Right atrium auricular region (tissue), 2 donors: ENCODE measurements around the gene SCG3. TPM values are rescaled to one million over a fixed set of nuclear protein-coding genes. Genes with fewer than 3 reads are reported as not detected.
A peak's percentile ranks its signal among the peaks of the same experiment; 100 is the strongest.

Source experiments
- DNase-seq: peaks from one replicate; pipeline ENCODE4 v3.0.0-alpha.2; 2019; ENCODE audit warnings: low spot score
- H3K27ac ChIP-seq, 2 donors: fragments of 200-600 bp; sonication (generic); 1 replicate in 1 of 2; 2 replicates in 1 of 2; pipeline ENCODE4 v1.5.1; 2016 to 2019
- H3K27me3 ChIP-seq, 2 donors: fragments of 200-600 bp; sonication (generic); one replicate each; pipeline versions ENCODE4 v1.5.1 to v1.6.0; 2017 to 2019
- H3K36me3 ChIP-seq: fragments of 200-600 bp; sonication (generic); one replicate; pipeline ENCODE4 v1.5.1; 2016
- H3K4me1 ChIP-seq, 2 donors: fragments of 200-600 bp; sonication (generic); one replicate each; pipeline versions ENCODE4 v1.5.1 to v1.6.0; 2017 to 2019
- H3K4me3 ChIP-seq, 2 donors: fragments of 200-600 bp; sonication (generic); 1 replicate in 1 of 2; 2 replicates in 1 of 2; pipeline ENCODE4 v1.5.1; 2017 to 2019; ENCODE audit warnings: mild to moderate bottlenecking in 1 of 2, moderate library complexity in 1 of 2
- H3K9me3 ChIP-seq, 2 donors: fragments of 200-600 bp; sonication (generic); one replicate each; pipeline ENCODE4 v1.5.1; 2019
- CTCF ChIP-seq, 2 donors: fragments of 200-600 bp; sonication (generic); IDR thresholded peaks; one replicate each; pipeline ENCODE4 v1.5.1; 2019; ENCODE audit warnings: antibody characterized with exemption in 2 of 2
- total RNA-seq, 2 donors: library from RNA; depleted of rRNA; stranded (reverse); fragments of >200 nt; gene quantifications; one replicate each; pipeline ENCODE4 v1.1.0, GENCODE V29; 2016

Gene SCG3
- total RNA-seq, 2 donors from 2014 or later = not detected

GRCh38 chr15:51726302-51727073 lies 45.2 kb downstream of the SCG3 start:
- no peak overlapping the region for H3K4me3 ChIP-seq
- H3K4me1 ChIP-seq = peaks cover 0 to 50% of the 10 kb centered on the region in 2 donors
- H3K27ac ChIP-seq = peak overlapping the region in 1 of 2 donors; percentile 57
- DNase-seq = peak; percentile 84
- TF ChIP-seq CTCF (IDR thresholded peaks at IDR 0.05) = no peak
- H3K27me3 ChIP-seq = no peaks in the 10 kb centered on the region
- no peaks in the 10 kb centered on the region for H3K9me3 ChIP-seq
- H3K36me3 ChIP-seq = no peaks in the 10 kb centered on the region

- peak in 1 of 2 donors; percentile 33 for TF ChIP-seq CTCF (IDR thresholded peaks at IDR 0.05)
- Histone ChIP-seq H3K4me1 (peaks cover 0 to 49% of the 10 kb centered on the region in 2 donors), H3K4me3 (no peak overlapping the region), H3K36me3 (no peaks in the 10 kb centered on the region), H3K27ac (no peak overlapping the region), H3K27me3 (no peaks in the 10 kb centered on the region), H3K9me3 (no peaks in the 10 kb centered on the region)
- no peak for DNase-seq
Observed at GRCh38 chr15:51727141-51727897, 46.0 kb downstream of the SCG3 start.

GRCh38 chr15:51731549-51732267 lies 50.4 kb downstream of the SCG3 start:
- TF ChIP-seq CTCF (IDR thresholded peaks at IDR 0.05) = no peak
- H3K36me3 ChIP-seq = no peaks in the 10 kb centered on the region
- H3K9me3 ChIP-seq = no peaks in the 10 kb centered on the region
- peak overlapping the region in 1 of 2 donors; percentile 27 for H3K4me3 ChIP-seq
- H3K27me3 ChIP-seq = no peaks in the 10 kb centered on the region
- DNase-seq = peak; percentile 59
- peaks cover 0 to 40% of the 10 kb centered on the region in 2 donors for H3K4me1 ChIP-seq
- H3K27ac ChIP-seq = peak overlapping the region; percentile 57 to 70

DNA sequence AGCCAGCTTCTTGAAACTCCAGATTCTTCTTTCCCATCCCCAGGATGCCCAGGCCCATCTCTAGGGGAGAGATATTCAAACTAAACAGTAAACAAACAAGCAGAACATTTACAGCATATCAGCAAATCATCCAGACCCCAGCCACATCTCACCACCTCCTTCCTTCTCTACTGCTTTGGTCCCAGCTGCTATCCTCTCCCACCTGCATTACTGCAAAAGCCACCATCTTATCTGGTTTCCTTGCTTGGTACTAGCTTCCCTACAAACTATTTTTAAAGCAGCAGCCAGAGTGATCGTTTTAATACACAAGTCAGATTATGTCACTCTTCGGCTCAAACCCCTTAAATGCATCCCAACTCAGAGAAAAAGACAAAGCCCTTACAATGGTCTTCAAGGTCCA lies 51.3 kb downstream of the SCG3 start:
- Histone ChIP-seq H3K27me3 (no peaks in the 10 kb centered on the region), H3K9me3 (no peaks in the 10 kb centered on the region), H3K4me1 (peaks cover 0 to 34% of the 10 kb centered on the region in 2 donors), H3K27ac (peak overlapping the region; percentile 57 to 70), H3K4me3 (no peak overlapping the region), H3K36me3 (no peaks in the 10 kb centered on the region)
- no peak for TF ChIP-seq CTCF (IDR thresholded peaks at IDR 0.05)
- no peak for DNase-seq

GRCh38 chr15:51735228-51736010 lies 54.1 kb downstream of the SCG3 start:
- H3K36me3 ChIP-seq = no peaks in the 10 kb centered on the region
- no peak overlapping the region for H3K27ac ChIP-seq
- no peak for TF ChIP-seq CTCF (IDR thresholded peaks at IDR 0.05)
- H3K27me3 ChIP-seq = no peaks in the 10 kb centered on the region
- H3K4me1 ChIP-seq = peaks cover 0 to 42% of the 10 kb centered on the region in 2 donors
- H3K4me3 ChIP-seq = no peak overlapping the region
- H3K9me3 ChIP-seq = no peaks in the 10 kb centered on the region
- DNase-seq = no peak
